ENCODE data around the gene C4orf33. TPM values are rescaled to one million over a fixed set of nuclear protein-coding genes. Genes with fewer than 3 reads are reported as not detected.

C4orf33 gene
- total RNA-seq, 1 experiment from 2014 or later: 4.7 TPM

DNA sequence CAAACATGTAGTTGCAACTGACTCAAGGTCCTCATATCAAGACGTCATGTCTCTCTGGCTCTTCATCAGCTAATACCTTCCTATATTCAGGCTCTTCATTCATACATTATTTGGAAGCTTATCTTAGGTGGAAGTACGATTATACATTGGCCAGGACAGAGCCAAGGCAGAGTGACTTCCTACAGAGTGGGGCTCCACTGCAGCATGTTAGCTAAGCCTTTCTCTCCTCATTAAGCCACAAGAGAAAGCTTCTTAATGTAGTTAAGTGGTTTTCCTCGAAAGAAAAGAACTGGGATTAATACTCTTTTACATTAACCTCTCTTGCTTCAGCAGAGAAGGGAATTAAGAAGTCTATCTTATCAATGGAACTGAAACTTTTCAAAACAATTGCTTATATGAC, 15.0 kb downstream of the C4orf33 start:
- DNase-seq (ENCODE audit: low spot score): no peak
- TF ChIP-seq, protein P1, sequence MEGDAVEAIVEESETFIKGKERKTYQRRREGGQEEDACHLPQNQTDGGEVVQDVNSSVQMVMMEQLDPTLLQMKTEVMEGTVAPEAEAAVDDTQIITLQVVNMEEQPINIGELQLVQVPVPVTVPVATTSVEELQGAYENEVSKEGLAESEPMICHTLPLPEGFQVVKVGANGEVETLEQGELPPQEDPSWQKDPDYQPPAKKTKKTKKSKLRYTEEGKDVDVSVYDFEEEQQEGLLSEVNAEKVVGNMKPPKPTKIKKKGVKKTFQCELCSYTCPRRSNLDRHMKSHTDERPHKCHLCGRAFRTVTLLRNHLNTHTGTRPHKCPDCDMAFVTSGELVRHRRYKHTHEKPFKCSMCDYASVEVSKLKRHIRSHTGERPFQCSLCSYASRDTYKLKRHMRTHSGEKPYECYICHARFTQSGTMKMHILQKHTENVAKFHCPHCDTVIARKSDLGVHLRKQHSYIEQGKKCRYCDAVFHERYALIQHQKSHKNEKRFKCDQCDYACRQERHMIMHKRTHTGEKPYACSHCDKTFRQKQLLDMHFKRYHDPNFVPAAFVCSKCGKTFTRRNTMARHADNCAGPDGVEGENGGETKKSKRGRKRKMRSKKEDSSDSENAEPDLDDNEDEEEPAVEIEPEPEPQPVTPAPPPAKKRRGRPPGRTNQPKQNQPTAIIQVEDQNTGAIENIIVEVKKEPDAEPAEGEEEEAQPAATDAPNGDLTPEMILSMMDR (conservative IDR thresholded peaks at IDR 0.05; ENCODE audit: low read depth, low read length): no peak
- no peak for TF ChIP-seq EZH2 (IDR thresholded peaks at IDR 0.05; ENCODE audit: borderline replicate concordance, low read depth, low read length, poor library complexity, severe bottlenecking)
- Histone ChIP-seq H3K27me3 (replicated peaks; ENCODE audit: insufficient read depth, low read depth, low read length, poor library complexity) (no peaks in the 10 kb centered on the region), H3K9me3 (ENCODE audit: low read depth, low read length, poor library complexity, severe bottlenecking) (no peaks in the 10 kb centered on the region), H3K27ac (ENCODE audit: low read depth, low read length, poor library complexity, severe bottlenecking) (no peak overlapping the region), H3K4me1 (ENCODE audit: insufficient read depth, low read length, poor library complexity, severe bottlenecking) (no peaks in the 10 kb centered on the region), H3K36me3 (ENCODE audit: insufficient read depth, low read length, poor library complexity, severe bottlenecking) (no peaks in the 10 kb centered on the region), H3K4me3 (ENCODE audit: low read depth, low read length, poor library complexity, severe bottlenecking) (no peak overlapping the region)
- CTCF ChIA-PET: no interaction called here
- BruUV-seq (replicated peaks): no TSS peak
- POLR2A ChIA-PET (ENCODE audit: low non-redundant PET): no interaction called here
- intact Hi-C loops (cut with micrococcal nuclease; ENCODE audit: unreplicated experiment): no loop called here

DNA sequence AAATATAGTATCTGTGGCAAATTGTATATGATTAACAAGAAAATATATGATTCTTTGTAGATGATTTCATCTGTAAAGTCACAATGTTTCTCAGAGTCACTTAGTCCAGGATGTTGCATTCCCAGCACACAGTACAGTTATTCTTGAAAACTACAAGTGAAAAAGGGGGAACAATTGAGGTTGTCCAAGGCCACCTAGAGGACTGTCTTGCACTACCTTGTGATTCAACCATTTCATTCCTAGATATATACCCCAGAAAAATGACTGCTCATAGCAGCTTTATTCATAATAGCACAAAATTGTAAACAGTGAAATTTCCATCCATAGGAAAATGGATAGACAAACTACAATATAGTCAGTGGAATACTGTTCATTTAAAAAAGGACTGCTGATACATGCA, 16.0 kb downstream of the C4orf33 start:
- TF ChIP-seq EZH2 (IDR thresholded peaks at IDR 0.05; ENCODE audit: borderline replicate concordance, low read depth, low read length, poor library complexity, severe bottlenecking): no peak
- TF ChIP-seq, protein P1 (conservative IDR thresholded peaks at IDR 0.05; ENCODE audit: low read depth, low read length): no peak
- POLR2A ChIA-PET (ENCODE audit: low non-redundant PET): no interaction called here
- Histone ChIP-seq H3K4me1 (ENCODE audit: insufficient read depth, low read length, poor library complexity, severe bottlenecking) (no peaks in the 10 kb centered on the region), H3K4me3 (ENCODE audit: low read depth, low read length, poor library complexity, severe bottlenecking) (no peak overlapping the region), H3K36me3 (ENCODE audit: insufficient read depth, low read length, poor library complexity, severe bottlenecking) (no peaks in the 10 kb centered on the region), H3K9me3 (ENCODE audit: low read depth, low read length, poor library complexity, severe bottlenecking) (no peaks in the 10 kb centered on the region), H3K27me3 (replicated peaks; ENCODE audit: insufficient read depth, low read depth, low read length, poor library complexity) (no peaks in the 10 kb centered on the region), H3K27ac (ENCODE audit: low read depth, low read length, poor library complexity, severe bottlenecking) (no peak overlapping the region)
- no TSS peak for BruUV-seq (replicated peaks)
- intact Hi-C loops (cut with micrococcal nuclease; ENCODE audit: unreplicated experiment): no loop called here
- no peak for DNase-seq (ENCODE audit: low spot score)
- CTCF ChIA-PET: no interaction called here

GRCh38 chr4:129113434-129113833, 17.5 kb downstream of the C4orf33 start:
- Histone ChIP-seq H3K9me3 (ENCODE audit: low read depth, low read length, poor library complexity, severe bottlenecking) (no peaks in the 10 kb centered on the region), H3K27me3 (replicated peaks; ENCODE audit: insufficient read depth, low read depth, low read length, poor library complexity) (no peaks in the 10 kb centered on the region), H3K4me1 (ENCODE audit: insufficient read depth, low read length, poor library complexity, severe bottlenecking) (no peaks in the 10 kb centered on the region), H3K4me3 (ENCODE audit: low read depth, low read length, poor library complexity, severe bottlenecking) (no peak overlapping the region), H3K36me3 (ENCODE audit: insufficient read depth, low read length, poor library complexity, severe bottlenecking) (no peaks in the 10 kb centered on the region), H3K27ac (ENCODE audit: low read depth, low read length, poor library complexity, severe bottlenecking) (no peak overlapping the region)
- CTCF ChIA-PET: no interaction called here
- TF ChIP-seq, protein P1 (conservative IDR thresholded peaks at IDR 0.05; ENCODE audit: low read depth, low read length): no peak
- no peak for TF ChIP-seq EZH2 (IDR thresholded peaks at IDR 0.05; ENCODE audit: borderline replicate concordance, low read depth, low read length, poor library complexity, severe bottlenecking)
- DNase-seq (ENCODE audit: low spot score): no peak
- BruUV-seq (replicated peaks): no TSS peak
- POLR2A ChIA-PET (ENCODE audit: low non-redundant PET): no interaction called here
- intact Hi-C loops (cut with micrococcal nuclease; ENCODE audit: unreplicated experiment): no loop called here

Measured in A673 (cell line).